ENCODE results near the gene RIPK1. TPM values are rescaled to one million over a fixed set of nuclear protein-coding genes. Genes with fewer than 3 reads are reported as not detected.
"Not testable (repeated sequence)": the region's sequence is repeated elsewhere in the genome, so short reads cannot be mapped to it uniquely, and the experiment has no call there.

The RIPK1 gene
- total RNA-seq, 1 donor, result 19.0 TPM

DNA sequence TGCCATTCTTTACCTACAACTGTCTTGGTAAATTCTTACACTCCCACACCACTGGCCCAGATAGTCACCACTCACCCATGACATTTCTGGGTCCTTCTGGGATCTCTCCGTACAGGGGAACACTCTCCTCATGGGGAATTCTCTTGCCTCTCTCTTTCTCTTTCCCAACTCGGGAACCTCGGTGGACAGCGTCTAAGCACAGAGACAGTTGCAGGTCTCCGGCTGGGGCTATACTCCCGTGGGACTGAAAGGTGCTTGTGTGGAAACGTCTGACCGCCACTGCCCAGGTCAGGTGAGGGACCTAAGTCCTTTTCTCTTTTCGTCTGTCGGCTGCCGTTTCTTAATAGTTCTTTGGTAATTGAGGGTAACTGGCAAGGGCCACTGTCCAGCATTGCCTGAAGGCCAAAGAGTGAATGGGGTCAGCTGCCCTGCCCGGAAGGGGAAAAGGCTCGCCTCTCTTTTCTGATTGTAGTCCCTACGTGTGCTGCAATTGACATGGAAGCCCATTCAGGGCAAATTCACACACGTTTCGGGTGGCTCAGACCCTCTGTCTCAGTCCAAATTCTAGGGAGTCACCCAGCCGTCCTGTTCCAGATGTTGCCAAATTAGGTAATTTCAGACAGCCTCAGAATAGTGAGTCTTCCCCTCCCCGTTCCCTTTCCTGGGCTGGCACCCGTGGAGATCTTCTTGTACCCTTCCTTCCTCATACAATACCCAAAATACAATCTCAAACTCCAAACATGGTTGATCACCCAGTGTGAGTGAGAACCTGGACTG is 31.2 kb upstream of the RIPK1 start:
- no peak overlapping the region for H3K4me3 ChIP-seq (ENCODE audit: low read length)
- H3K27me3 ChIP-seq (ENCODE audit: insufficient read depth, low read length), result no peaks in the 10 kb centered on the region
- H3K9me3 ChIP-seq (ENCODE audit: low read depth, low read length), result no peaks in the 10 kb centered on the region
- H3K4me1 ChIP-seq (ENCODE audit: insufficient read depth, low read length), result peaks cover 18% of the 10 kb centered on the region

- no peaks in the 10 kb centered on the region for H3K9me3 ChIP-seq (ENCODE audit: low read depth, low read length)
- H3K4me1 ChIP-seq (ENCODE audit: insufficient read depth, low read length), result peaks cover 18% of the 10 kb centered on the region
- no peaks in the 10 kb centered on the region for H3K27me3 ChIP-seq (ENCODE audit: insufficient read depth, low read length)
- H3K4me3 ChIP-seq (ENCODE audit: low read length), result no peak overlapping the region
These were observed 30.5 kb upstream of the RIPK1 start for GRCh38 chr6:3037638-3038365.

DNA sequence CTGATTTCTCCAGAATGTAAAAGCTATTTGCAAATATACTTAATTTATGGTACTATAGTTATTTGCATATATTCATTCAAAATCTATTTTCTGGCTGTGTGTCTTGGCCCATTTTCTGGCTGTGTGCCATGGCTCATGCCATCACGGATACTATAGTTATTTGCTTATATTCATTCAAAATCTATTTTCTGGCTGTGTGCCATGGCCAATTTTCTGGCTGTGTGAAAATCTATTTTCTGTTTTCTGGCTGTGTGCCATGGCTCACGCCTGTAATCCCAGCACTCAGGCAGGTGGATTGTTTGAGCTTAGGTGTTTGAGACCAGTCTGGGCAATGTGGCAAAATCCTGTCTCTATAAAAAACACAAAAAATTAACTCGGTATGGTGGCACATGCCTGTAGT is 28.9 kb upstream of the RIPK1 start:
- H3K27me3 ChIP-seq (ENCODE audit: insufficient read depth, low read length), result no peaks in the 10 kb centered on the region
- H3K4me1 ChIP-seq (ENCODE audit: insufficient read depth, low read length), result peaks cover 18% of the 10 kb centered on the region
- H3K9me3 ChIP-seq (ENCODE audit: low read depth, low read length), result no peaks in the 10 kb centered on the region
- no peak overlapping the region for H3K4me3 ChIP-seq (ENCODE audit: low read length)

- Histone ChIP-seq H3K4me1 (ENCODE audit: insufficient read depth, low read length) (peaks cover 22% of the 10 kb centered on the region), H3K4me3 (ENCODE audit: low read length) (no peak overlapping the region), H3K27me3 (ENCODE audit: insufficient read depth, low read length) (no peaks in the 10 kb centered on the region), H3K9me3 (ENCODE audit: low read depth, low read length) (no peaks in the 10 kb centered on the region)
These were observed 27.1 kb upstream of the RIPK1 start for GRCh38 chr6:3041147-3041546.

DNA sequence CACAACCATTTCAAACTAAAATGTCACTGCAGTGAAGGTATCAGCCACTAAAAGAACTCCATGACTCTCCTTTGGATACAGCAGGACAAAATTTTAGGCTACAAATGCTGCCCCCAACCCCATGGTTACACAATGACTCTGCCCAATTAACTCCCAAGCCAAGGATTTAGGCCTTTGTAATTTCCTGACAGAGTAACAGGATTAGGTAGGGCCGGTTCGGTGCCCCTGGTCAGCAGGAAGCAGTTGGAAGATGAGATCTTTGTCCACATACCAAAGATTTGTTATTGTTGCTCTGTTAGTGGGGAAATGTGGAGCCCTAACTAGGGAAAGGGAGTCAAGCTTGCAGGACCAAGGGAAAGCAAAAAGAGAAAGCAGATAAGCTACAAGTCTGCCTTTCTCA is 26.7 kb upstream of the RIPK1 start:
- Histone ChIP-seq H3K4me1 (ENCODE audit: insufficient read depth, low read length) (peaks cover 26% of the 10 kb centered on the region), H3K4me3 (ENCODE audit: low read length) (no peak overlapping the region), H3K9me3 (ENCODE audit: low read depth, low read length) (no peaks in the 10 kb centered on the region), H3K27me3 (ENCODE audit: insufficient read depth, low read length) (no peaks in the 10 kb centered on the region)

DNA sequence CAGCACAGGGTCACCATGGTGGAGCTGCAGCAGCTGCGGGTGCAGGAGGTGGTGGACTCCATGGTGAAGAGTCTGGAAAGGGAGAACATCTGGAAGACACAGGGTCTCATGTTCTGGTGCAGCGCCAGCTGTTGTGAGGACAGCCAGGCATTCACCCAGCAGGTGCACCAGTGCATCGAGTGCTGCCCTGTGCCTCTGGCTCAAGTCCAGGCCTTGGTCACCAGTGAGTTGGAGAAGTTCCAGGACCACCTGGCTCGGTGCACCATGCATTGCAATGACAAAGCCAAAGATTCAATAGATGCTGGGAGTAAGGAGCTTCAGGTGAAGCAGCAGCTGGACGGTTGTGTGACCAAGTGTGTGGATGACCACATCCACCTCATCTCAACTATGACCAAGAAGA is 22.9 kb upstream of the RIPK1 start:
- Histone ChIP-seq H3K27me3 (ENCODE audit: insufficient read depth, low read length) (no peaks in the 10 kb centered on the region), H3K9me3 (ENCODE audit: low read depth, low read length) (no peaks in the 10 kb centered on the region), H3K4me1 (ENCODE audit: insufficient read depth, low read length) (peaks cover 9% of the 10 kb centered on the region), H3K4me3 (ENCODE audit: low read length) (no peak overlapping the region)

DNA sequence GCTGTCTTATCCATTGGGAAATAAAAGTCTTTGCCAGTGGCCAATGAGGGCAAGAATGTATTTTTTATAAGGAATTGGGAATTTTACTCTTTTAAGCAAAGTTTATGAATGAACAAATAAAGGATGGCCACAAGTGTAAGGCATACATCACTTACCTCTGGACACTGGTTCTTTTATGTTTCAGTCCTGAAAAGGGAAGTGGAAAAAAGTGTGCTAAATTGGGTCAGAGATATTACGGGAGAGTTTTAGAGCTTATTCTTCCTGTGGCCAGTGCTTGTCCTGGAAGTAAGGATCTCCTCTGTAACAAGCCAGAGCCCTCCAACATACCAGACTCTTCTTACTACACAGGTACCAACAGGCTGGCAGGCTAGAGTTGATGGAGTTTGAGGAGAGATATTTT is 22.5 kb upstream of the RIPK1 start:
- peaks cover 9% of the 10 kb centered on the region for H3K4me1 ChIP-seq (ENCODE audit: insufficient read depth, low read length)
- no peaks in the 10 kb centered on the region for H3K9me3 ChIP-seq (ENCODE audit: low read depth, low read length)
- no peak overlapping the region for H3K4me3 ChIP-seq (ENCODE audit: low read length)
- H3K27me3 ChIP-seq (ENCODE audit: insufficient read depth, low read length), result no peaks in the 10 kb centered on the region

- Histone ChIP-seq H3K27me3 (ENCODE audit: insufficient read depth, low read length) (no peaks in the 10 kb centered on the region), H3K9me3 (ENCODE audit: low read depth, low read length) (no peaks in the 10 kb centered on the region), H3K4me1 (ENCODE audit: insufficient read depth, low read length) (peaks cover 9% of the 10 kb centered on the region), H3K4me3 (ENCODE audit: low read length) (no peak overlapping the region)
These were observed 22.0 kb upstream of the RIPK1 start for GRCh38 chr6:3046295-3046694.

DNA sequence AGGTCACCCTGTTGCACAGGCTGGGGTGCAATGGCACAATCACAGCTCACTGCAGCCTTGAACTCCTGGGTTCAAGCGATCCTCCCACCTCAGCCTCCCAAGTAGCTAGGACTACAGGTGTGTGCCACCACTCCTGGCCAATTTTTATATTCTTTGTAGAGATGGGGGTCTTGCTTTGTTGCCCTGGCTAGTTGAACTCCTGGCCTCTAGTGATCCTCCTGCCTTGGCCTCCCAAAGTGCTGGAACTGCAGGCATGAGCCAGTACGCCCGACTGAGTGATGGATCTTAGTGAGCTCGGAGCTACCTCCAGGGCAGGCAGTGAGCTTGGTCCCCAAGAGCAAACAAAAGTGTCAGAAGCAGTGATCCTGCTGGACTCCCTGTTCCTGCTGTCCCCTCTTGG is 20.3 kb upstream of the RIPK1 start:
- H3K4me1 ChIP-seq (ENCODE audit: insufficient read depth, low read length), result peaks cover 15% of the 10 kb centered on the region
- not testable (repeated sequence) for H3K27me3 ChIP-seq (ENCODE audit: insufficient read depth, low read length); H3K4me3 ChIP-seq (ENCODE audit: low read length); H3K9me3 ChIP-seq (ENCODE audit: low read depth, low read length)

- no peaks in the 10 kb centered on the region for H3K27me3 ChIP-seq (ENCODE audit: insufficient read depth, low read length)
- no peaks in the 10 kb centered on the region for H3K9me3 ChIP-seq (ENCODE audit: low read depth, low read length)
- peaks cover 24% of the 10 kb centered on the region for H3K4me1 ChIP-seq (ENCODE audit: insufficient read depth, low read length)
- peak overlapping the region; percentile 60 for H3K4me3 ChIP-seq (ENCODE audit: low read length)
These were observed 15.6 kb upstream of the RIPK1 start for GRCh38 chr6:3052481-3053230.

DNA sequence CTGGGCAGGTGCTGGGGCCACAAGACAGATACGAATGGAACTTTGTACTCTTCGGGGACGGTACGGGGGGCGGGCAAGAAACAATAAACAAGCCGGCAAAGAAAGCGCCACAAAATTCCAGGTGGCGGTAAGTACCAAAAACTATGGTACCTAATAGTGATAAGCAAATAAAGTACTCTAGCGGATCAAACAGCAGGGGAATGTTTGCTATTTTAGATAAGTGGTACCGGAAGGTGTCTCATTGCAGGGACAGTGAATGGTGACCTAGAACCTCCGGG is 15.1 kb upstream of the RIPK1 start:
- Histone ChIP-seq H3K27me3 (ENCODE audit: insufficient read depth, low read length) (no peaks in the 10 kb centered on the region), H3K4me3 (ENCODE audit: low read length) (peak overlapping the region; percentile 60), H3K9me3 (ENCODE audit: low read depth, low read length) (no peaks in the 10 kb centered on the region), H3K4me1 (ENCODE audit: insufficient read depth, low read length) (peaks cover 24% of the 10 kb centered on the region)

DNA sequence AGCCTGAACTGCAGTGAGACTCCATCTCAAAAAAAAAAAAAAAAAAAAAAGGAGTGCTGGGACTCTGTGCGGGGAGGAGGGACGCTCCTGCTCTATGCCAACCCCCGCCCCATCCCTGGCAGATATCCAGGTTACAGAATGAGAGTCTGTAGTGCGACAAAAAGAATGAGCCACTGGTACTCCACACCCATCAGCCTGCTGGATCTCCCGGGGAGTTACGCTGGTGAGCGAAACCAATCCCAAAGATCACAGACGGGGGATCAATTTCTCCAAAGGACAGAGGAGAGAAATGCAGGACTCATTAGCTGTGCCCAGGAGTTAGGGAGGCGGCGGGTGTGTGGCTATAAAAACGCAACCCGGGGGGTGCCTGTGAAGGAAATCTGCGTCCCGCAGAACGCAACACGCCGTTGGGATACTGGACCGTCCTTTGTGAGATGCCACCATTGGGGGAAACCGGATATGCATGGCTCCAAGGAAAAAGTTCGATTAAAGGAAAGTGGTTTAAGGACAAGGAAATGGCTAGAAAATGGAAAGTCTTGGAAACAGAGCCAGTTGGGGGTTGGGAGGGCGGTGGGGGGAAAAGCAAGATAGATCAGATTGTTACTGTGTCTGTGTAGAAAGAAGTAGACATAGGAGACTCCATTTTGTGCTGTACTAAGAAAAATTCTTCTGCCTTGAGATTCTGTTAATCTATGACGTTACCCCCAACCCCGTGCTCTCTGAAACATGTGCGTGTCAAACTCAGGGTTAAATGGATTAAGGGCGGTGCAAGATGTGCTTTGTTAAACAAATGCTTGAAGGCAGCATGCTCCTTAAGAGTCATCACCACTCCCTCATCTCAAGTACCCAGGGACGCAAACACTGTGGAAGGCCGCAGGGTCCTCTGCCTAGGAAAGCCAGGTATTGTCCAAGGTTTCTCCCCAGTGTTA is 13.8 kb upstream of the RIPK1 start:
- not testable (repeated sequence) for H3K27me3 ChIP-seq (ENCODE audit: insufficient read depth, low read length); H3K9me3 ChIP-seq (ENCODE audit: low read depth, low read length); H3K4me3 ChIP-seq (ENCODE audit: low read length)
- H3K4me1 ChIP-seq (ENCODE audit: insufficient read depth, low read length), result peaks cover 24% of the 10 kb centered on the region

- not testable (repeated sequence) for H3K4me3 ChIP-seq (ENCODE audit: low read length); H3K9me3 ChIP-seq (ENCODE audit: low read depth, low read length); H3K27me3 ChIP-seq (ENCODE audit: insufficient read depth, low read length)
- H3K4me1 ChIP-seq (ENCODE audit: insufficient read depth, low read length), result peaks cover 24% of the 10 kb centered on the region
These were observed 13.2 kb upstream of the RIPK1 start for GRCh38 chr6:3055158-3055499.

DNA sequence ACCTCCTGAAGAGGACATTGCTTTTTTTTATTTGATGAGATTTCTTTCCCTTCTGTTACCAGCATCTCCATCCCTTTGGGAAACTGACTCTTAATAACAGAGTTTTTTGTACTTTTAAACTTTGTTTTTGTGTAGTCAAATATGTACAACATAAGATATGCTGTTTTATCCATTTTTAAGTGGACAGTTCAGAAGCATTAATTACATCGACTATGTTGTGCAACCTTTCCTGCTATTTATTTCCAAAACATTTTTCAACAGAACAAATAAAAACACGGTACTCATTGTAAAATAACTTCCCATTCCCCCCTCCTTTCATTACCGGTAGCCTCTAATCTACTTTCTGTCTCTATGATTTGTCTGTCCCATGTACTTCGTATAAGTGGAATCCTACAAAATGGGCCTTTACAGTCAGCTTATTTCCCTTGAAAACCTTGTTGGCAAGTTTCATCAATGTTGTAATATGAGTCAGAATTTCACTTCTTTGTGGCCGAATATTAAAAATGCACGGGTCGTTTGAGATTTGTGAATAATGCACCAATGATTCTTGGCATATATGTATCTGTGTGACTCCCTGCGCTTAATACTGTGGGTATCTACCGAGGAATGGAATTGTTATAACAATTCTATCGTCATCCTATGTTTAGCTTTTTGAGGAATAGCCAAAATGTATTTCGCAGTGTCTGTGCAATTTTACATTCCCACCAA is 11.1 kb upstream of the RIPK1 start:
- peaks cover 24% of the 10 kb centered on the region for H3K4me1 ChIP-seq (ENCODE audit: insufficient read depth, low read length)
- H3K9me3 ChIP-seq (ENCODE audit: low read depth, low read length), result no peaks in the 10 kb centered on the region
- H3K27me3 ChIP-seq (ENCODE audit: insufficient read depth, low read length), result no peaks in the 10 kb centered on the region

More for the DNA sequence above, 11.1 kb upstream of the RIPK1 start:
- H3K4me3 ChIP-seq (ENCODE audit: low read length), result no peak overlapping the region
